Measurements from ENCODE around the gene HNRNPF.

DNA sequence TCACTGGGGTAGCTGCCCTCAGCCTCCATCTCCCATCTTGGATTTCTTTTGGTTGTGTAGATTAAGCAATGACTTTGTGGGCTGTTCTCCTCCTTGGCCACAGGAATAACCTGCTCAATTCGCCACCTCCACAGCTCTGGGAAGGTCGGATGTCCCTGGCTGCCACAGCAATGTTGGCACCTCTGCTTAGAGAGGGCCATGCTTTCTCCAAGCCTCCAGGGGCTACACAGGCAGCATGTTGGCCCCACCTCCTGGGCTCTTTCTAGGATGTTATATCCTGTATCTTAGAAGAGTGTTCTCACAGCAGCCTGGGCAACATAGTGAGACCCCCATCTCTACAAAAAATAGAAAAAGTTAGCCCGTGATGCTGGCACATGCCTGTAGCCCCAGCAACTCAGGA is 72.9 kb downstream of the HNRNPF start:
- TF ChIP-seq, protein P1, sequence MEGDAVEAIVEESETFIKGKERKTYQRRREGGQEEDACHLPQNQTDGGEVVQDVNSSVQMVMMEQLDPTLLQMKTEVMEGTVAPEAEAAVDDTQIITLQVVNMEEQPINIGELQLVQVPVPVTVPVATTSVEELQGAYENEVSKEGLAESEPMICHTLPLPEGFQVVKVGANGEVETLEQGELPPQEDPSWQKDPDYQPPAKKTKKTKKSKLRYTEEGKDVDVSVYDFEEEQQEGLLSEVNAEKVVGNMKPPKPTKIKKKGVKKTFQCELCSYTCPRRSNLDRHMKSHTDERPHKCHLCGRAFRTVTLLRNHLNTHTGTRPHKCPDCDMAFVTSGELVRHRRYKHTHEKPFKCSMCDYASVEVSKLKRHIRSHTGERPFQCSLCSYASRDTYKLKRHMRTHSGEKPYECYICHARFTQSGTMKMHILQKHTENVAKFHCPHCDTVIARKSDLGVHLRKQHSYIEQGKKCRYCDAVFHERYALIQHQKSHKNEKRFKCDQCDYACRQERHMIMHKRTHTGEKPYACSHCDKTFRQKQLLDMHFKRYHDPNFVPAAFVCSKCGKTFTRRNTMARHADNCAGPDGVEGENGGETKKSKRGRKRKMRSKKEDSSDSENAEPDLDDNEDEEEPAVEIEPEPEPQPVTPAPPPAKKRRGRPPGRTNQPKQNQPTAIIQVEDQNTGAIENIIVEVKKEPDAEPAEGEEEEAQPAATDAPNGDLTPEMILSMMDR (IDR thresholded peaks at IDR 0.05; ENCODE audit: low read depth, low read length, poor library complexity, severe bottlenecking), result no peak
- no peak for TF ChIP-seq EZH2phosphoT487 (IDR thresholded peaks at IDR 0.05; ENCODE audit: borderline replicate concordance, low read length)

Data from DOHH2 (cell line).